ENCODE data around the gene ABHD13. TPM values are rescaled to one million over a fixed set of nuclear protein-coding genes. Genes with fewer than 3 reads are reported as not detected.

Gene ABHD13
- total RNA-seq, 2 donors from 2014 or later = 5.9 TPM

- Histone ChIP-seq H3K36me3 (no peaks in the 10 kb centered on the region), H3K27ac (no peak overlapping the region), H3K27me3 (no peaks in the 10 kb centered on the region), H3K4me1 (no peaks in the 10 kb centered on the region), H3K4me3 (no peak overlapping the region), H3K9me3 (no peaks in the 10 kb centered on the region)
- DNase-seq (ENCODE audit: low spot score) = no peak
- TF ChIP-seq, protein P1, sequence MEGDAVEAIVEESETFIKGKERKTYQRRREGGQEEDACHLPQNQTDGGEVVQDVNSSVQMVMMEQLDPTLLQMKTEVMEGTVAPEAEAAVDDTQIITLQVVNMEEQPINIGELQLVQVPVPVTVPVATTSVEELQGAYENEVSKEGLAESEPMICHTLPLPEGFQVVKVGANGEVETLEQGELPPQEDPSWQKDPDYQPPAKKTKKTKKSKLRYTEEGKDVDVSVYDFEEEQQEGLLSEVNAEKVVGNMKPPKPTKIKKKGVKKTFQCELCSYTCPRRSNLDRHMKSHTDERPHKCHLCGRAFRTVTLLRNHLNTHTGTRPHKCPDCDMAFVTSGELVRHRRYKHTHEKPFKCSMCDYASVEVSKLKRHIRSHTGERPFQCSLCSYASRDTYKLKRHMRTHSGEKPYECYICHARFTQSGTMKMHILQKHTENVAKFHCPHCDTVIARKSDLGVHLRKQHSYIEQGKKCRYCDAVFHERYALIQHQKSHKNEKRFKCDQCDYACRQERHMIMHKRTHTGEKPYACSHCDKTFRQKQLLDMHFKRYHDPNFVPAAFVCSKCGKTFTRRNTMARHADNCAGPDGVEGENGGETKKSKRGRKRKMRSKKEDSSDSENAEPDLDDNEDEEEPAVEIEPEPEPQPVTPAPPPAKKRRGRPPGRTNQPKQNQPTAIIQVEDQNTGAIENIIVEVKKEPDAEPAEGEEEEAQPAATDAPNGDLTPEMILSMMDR (IDR thresholded peaks at IDR 0.05) = no peak
These were observed 33.0 kb upstream of the ABHD13 start for GRCh38 chr13:108185223-108185622.

- Histone ChIP-seq H3K27ac (no peak overlapping the region), H3K27me3 (no peaks in the 10 kb centered on the region), H3K9me3 (no peaks in the 10 kb centered on the region), H3K4me3 (no peak overlapping the region), H3K36me3 (no peaks in the 10 kb centered on the region), H3K4me1 (no peaks in the 10 kb centered on the region)
- TF ChIP-seq, protein P1 (IDR thresholded peaks at IDR 0.05) = no peak
- no peak for DNase-seq (ENCODE audit: low spot score)
These were observed 29.9 kb upstream of the ABHD13 start for GRCh38 chr13:108188260-108188659.

DNA sequence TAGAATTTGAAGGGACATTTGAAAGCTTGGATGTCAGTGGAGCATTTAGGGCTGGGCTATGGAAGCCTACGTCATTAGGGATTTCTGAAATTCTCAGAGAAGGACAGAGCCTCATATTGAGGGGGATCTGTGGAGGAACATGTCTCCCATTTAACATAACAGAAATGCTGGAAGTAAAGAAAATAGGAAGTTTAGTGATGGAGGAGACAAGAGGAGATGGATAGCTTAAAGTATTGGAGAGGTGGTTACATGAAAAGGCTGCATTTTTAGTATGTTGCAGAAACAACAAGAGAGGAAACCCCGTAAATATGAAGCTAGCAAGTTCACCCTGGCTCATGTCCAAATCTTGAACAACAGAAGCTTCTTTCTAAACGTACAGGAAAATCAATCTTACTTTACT is 27.3 kb upstream of the ABHD13 start:
- H3K27ac ChIP-seq = no peak overlapping the region
- no peaks in the 10 kb centered on the region for H3K36me3 ChIP-seq
- TF ChIP-seq, protein P1 (IDR thresholded peaks at IDR 0.05) = no peak
- no peaks in the 10 kb centered on the region for H3K9me3 ChIP-seq
- H3K4me3 ChIP-seq = no peak overlapping the region
- no peak for DNase-seq (ENCODE audit: low spot score)
- no peaks in the 10 kb centered on the region for H3K4me1 ChIP-seq
- H3K27me3 ChIP-seq = no peaks in the 10 kb centered on the region

DNA sequence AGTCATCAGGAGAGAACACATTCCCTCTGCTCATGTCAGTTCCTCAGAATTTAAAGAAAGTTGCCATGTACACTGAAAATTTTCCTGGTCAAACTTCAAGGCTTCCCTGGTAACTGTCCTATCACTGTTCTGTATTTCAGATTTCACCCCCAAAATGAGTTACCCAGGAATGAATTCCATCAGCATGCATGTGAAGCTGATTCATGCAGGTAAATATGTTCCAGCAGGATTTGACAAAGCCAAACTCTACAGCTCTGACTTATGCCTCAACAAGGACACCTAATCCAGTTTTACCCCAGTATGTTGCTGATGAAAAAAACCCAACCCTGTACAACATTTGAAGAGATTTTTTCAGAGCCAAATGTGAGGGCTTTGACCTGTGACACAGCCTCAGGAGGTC is 24.4 kb upstream of the ABHD13 start:
- no peak for DNase-seq (ENCODE audit: low spot score)
- TF ChIP-seq, protein P1 (IDR thresholded peaks at IDR 0.05) = no peak
- Histone ChIP-seq H3K36me3 (no peaks in the 10 kb centered on the region), H3K27me3 (no peaks in the 10 kb centered on the region), H3K4me1 (no peaks in the 10 kb centered on the region), H3K9me3 (no peaks in the 10 kb centered on the region), H3K27ac (no peak overlapping the region), H3K4me3 (no peak overlapping the region)

DNA sequence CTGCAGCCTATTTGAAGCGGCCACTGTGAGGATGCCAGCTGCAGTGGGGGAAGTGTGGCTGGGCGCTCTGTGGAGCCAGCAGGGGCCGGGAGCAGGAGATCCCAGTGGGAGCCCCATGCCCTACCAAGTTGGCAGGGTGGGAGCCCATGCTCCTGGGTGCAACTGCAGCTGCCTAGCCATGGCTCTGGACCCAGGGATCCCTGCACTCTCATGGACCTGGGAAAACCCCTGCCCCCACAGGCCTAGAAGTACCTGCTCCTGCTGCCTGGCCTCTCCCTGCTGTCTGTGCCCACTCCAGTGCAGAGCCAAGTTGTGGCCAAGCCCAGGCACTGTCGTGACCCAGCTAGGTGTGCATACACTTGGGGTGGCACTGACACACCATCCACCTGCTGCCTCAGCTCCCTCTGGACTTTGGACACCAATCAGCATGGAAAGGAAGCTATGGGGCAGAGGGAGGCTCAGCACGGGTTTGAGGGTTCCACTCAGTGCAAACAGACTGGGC is 23.7 kb upstream of the ABHD13 start:
- DNase-seq (ENCODE audit: low spot score) = no peak
- Histone ChIP-seq H3K4me3 (no peak overlapping the region), H3K36me3 (no peaks in the 10 kb centered on the region), H3K27me3 (no peaks in the 10 kb centered on the region), H3K9me3 (no peaks in the 10 kb centered on the region), H3K4me1 (no peaks in the 10 kb centered on the region), H3K27ac (no peak overlapping the region)
- TF ChIP-seq, protein P1 (IDR thresholded peaks at IDR 0.05) = no peak

DNA sequence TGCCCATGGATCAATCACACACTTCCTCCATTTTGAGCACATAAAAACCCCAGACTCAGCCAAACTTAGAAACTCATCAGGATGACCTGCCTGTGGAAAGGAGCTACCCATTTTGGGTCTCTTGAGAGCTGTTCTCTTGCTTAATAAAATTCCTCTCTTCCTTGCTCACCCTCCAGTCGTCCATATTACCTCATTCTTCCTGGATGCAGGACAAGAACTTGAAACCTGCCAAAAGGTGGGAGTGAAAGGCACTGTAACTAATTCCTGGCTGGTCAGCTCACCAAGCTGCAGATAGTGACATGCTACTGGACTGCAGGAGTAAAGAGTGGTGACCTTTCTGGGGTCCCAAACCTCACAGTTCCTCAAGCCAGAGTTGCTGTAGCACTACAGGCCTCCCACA is 23.0 kb upstream of the ABHD13 start:
- TF ChIP-seq, protein P1 (IDR thresholded peaks at IDR 0.05) = no peak
- Histone ChIP-seq H3K4me1 (no peaks in the 10 kb centered on the region), H3K9me3 (no peaks in the 10 kb centered on the region), H3K27me3 (no peaks in the 10 kb centered on the region), H3K36me3 (no peaks in the 10 kb centered on the region), H3K27ac (no peak overlapping the region), H3K4me3 (no peak overlapping the region)
- DNase-seq (ENCODE audit: low spot score) = no peak

All from right atrium auricular region (tissue), 2 donors.